Fibroblast of pulmonary artery (primary cell): ENCODE data around the gene HPSE.
A peak's percentile ranks its signal among the peaks of the same experiment; 100 is the strongest.
"Not testable (repeated sequence)": the region's sequence is repeated elsewhere in the genome, so short reads cannot be mapped to it uniquely, and the experiment has no call there.

Experiments
- DNase-seq: peaks from one replicate; pipeline ENCODE4 v3.0.0-alpha.2; 2010; ENCODE audit warnings: low read depth
- H3K4me3 ChIP-seq: replicated peaks from 2 replicates; pipeline ENCODE4 v1.5.1; 2011; ENCODE audit warnings: low read depth, mild to moderate bottlenecking, control low read depth, low read length, moderate library complexity
- CTCF ChIP-seq: IDR thresholded peaks from 2 replicates; pipeline ENCODE4 v1.5.1; 2011; ENCODE audit warnings: mild to moderate bottlenecking, control low read depth, low read length, inconsistent platforms; ENCODE audit errors: missing control alignments

HPSE gene

GRCh38 chr4:83283181-83283580 is 51.5 kb downstream of the HPSE start:
- DNase-seq: no peak
- TF ChIP-seq CTCF: no peak
- no peak overlapping the region for H3K4me3 ChIP-seq

- peak; percentile 79 for TF ChIP-seq CTCF
- H3K4me3 ChIP-seq: no peak overlapping the region
- DNase-seq: peak; percentile 80
Measured at GRCh38 chr4:83282049-83282535, 52.6 kb downstream of the HPSE start.

- no peak for TF ChIP-seq CTCF
- no peak overlapping the region for H3K4me3 ChIP-seq
- DNase-seq: no peak
Measured at GRCh38 chr4:83281307-83281706, 53.3 kb downstream of the HPSE start.

GRCh38 chr4:83276299-83277040 is 58.2 kb downstream of the HPSE start:
- H3K4me3 ChIP-seq: no peak overlapping the region
- TF ChIP-seq CTCF: no peak
- DNase-seq: no peak

GRCh38 chr4:83273926-83274325 is 60.7 kb downstream of the HPSE start:
- H3K4me3 ChIP-seq, DNase-seq: not testable (repeated sequence)

GRCh38 chr4:83272900-83273299 is 61.7 kb downstream of the HPSE start:
- TF ChIP-seq CTCF: no peak
- H3K4me3 ChIP-seq: no peak overlapping the region
- DNase-seq: no peak

GRCh38 chr4:83269256-83269655 is 65.4 kb downstream of the HPSE start:
- no peak overlapping the region for H3K4me3 ChIP-seq
- DNase-seq: peak; percentile 27
- no peak for TF ChIP-seq CTCF
